H1 (cell line): Measurements from ENCODE around the gene GEN1. TPM values are rescaled to one million over a fixed set of nuclear protein-coding genes. Genes with fewer than 3 reads are reported as not detected.

ENCODE experiments used
- CTCF ChIA-PET: fragments of 300-600 bp; sonication (Branson Sonifier 250); formaldehyde crosslinking; loops from one replicate; lab custom pipeline; 2021; ENCODE audit not compliant: partially characterized antibody; lab: Charles Lee
- POLR2A ChIA-PET: fragments of 300-600 bp; sonication (Branson Sonifier 250); formaldehyde crosslinking; loops from one replicate; lab custom pipeline; 2021; ENCODE audit warnings: inconsistent platforms; ENCODE audit not compliant: partially characterized antibody; lab: Charles Lee
- DNase-seq, 2 experiments: peaks; one replicate each; pipeline versions ENCODE4 v3.0.0 to v3.0.0-alpha.2; 2010 to 2022; ENCODE audit warnings: low spot score in 2 of 2, low read depth in 1 of 2, mixed read lengths in 1 of 2
- FAIRE-seq: peaks from 2 replicates; lab custom pipeline; 2011; peaks lifted over from hg19 to GRCh38; lab: Jason Lieb, UNC
- H2AFZ ChIP-seq: 2 replicates; pipeline ENCODE4 v1.8.1; 2012; ENCODE audit warnings: low read length, inconsistent platforms
- H2AK5ac ChIP-seq: 2 replicates; pipeline ENCODE4 v1.6.1; 2013; ENCODE audit warnings: low read depth, low read length
- H2BK120ac ChIP-seq: replicated peaks from 2 replicates; pipeline ENCODE3; 2013; ENCODE audit warnings: low read depth, low read length, inconsistent platforms
- H2BK12ac ChIP-seq: 2 replicates; pipeline ENCODE4 v1.6.1; 2013; ENCODE audit warnings: low read depth, low read length
- H2BK15ac ChIP-seq: 2 replicates; pipeline ENCODE4 v1.6.1; 2013; ENCODE audit warnings: low read length
- H2BK20ac ChIP-seq: 2 replicates; pipeline ENCODE4 v1.6.1; 2013; ENCODE audit warnings: low read length
- H2BK5ac ChIP-seq: 2 replicates; pipeline ENCODE4 v1.6.1; 2013; ENCODE audit warnings: low read depth, low read length
- H3K14ac ChIP-seq: 2 replicates; pipeline ENCODE4 v1.6.1; 2013; ENCODE audit warnings: inconsistent platforms; ENCODE audit not compliant: insufficient read length
- H3K18ac ChIP-seq: 2 replicates; pipeline ENCODE4 v1.6.1; 2013; ENCODE audit warnings: low read length; ENCODE audit errors: extremely low read depth
- H3K23ac ChIP-seq: 2 replicates; pipeline ENCODE4 v1.6.1; 2013; ENCODE audit warnings: inconsistent platforms; ENCODE audit not compliant: insufficient read length
- H3K23me2 ChIP-seq: 2 replicates; pipeline ENCODE4 v1.6.1; 2013; ENCODE audit warnings: low read depth, low read length
- H3K27ac ChIP-seq: 2 replicates; pipeline ENCODE4 v1.6.1; 2011; ENCODE audit warnings: low read depth, low read length, inconsistent platforms
- H3K27me3 ChIP-seq, 4 experiments: replicated peaks in 1 of 4; 1 replicate in 1 of 4; 2 replicates in 3 of 4; pipeline versions ENCODE4 v1.6.1 to v1.8.1; 2011 to 2013; ENCODE audit warnings: low read length in 3 of 4, mild to moderate bottlenecking in 3 of 4, inconsistent platforms in 2 of 4, mixed read lengths in 2 of 4, moderate library complexity in 1 of 4; ENCODE audit not compliant: control insufficient read depth in 3 of 4, insufficient read depth in 3 of 4; ENCODE audit errors: extremely low read depth in 1 of 4
- H3K36me3 ChIP-seq, 4 experiments: 2 replicates each; pipeline versions ENCODE4 v1.6.1 to v1.8.1; 2011 to 2013; ENCODE audit warnings: mild to moderate bottlenecking in 4 of 4, low read length in 3 of 4, moderate library complexity in 2 of 4, control low read depth in 1 of 4, inconsistent platforms in 1 of 4; ENCODE audit not compliant: insufficient read depth in 4 of 4, control insufficient read depth in 2 of 4
- H3K4ac ChIP-seq: replicated peaks from 2 replicates; pipeline ENCODE3; 2013; ENCODE audit warnings: low read length, low read depth, mixed read lengths, inconsistent platforms; ENCODE audit not compliant: insufficient read length
- H3K4me1 ChIP-seq, 4 experiments: replicated peaks in 1 of 4; 1 replicate in 1 of 4; 2 replicates in 3 of 4; pipeline versions ENCODE4 v1.6.1 to v1.8.1; 2011 to 2013; ENCODE audit warnings: low read length in 3 of 4, inconsistent platforms in 2 of 4, mixed read lengths in 1 of 4; ENCODE audit not compliant: insufficient read depth in 4 of 4, control insufficient read depth in 3 of 4
- H3K4me2 ChIP-seq, 2 experiments: 2 replicates each; pipeline versions ENCODE4 v1.6.1 to v1.8.1; 2011 to 2013; ENCODE audit warnings: low read depth in 2 of 2, low read length in 2 of 2, control low read depth in 1 of 2, inconsistent platforms in 1 of 2, mild to moderate bottlenecking in 1 of 2; ENCODE audit not compliant: insufficient read depth in 1 of 2
- H3K4me3 ChIP-seq, 4 experiments: fragments of 200-600, 300-600 bp in 1 of 4; sonication (generic), shearing (Covaris generic), sonication (Bioruptor Twin) in 1 of 4; 2 replicates each; pipeline versions ENCODE4 v1.5.1 to v1.8.1; 2011 to 2016; ENCODE audit warnings: low read length in 4 of 4, low read depth in 3 of 4, control low read depth in 2 of 4, inconsistent platforms in 2 of 4, mild to moderate bottlenecking in 2 of 4, mixed read lengths in 1 of 4, moderate library complexity in 1 of 4; ENCODE audit not compliant: insufficient read depth in 2 of 4; ENCODE audit errors: extremely low read depth in 1 of 4
- H3K56ac ChIP-seq: replicated peaks from 2 replicates; pipeline ENCODE3; 2013; ENCODE audit warnings: low read depth, mild to moderate bottlenecking, mixed read lengths, low read length, inconsistent platforms; ENCODE audit not compliant: insufficient read length
- H3K79me1 ChIP-seq: 2 replicates; pipeline ENCODE4 v1.6.1; 2013; ENCODE audit warnings: low read depth, low read length, control low read depth
- H3K79me2 ChIP-seq, 2 experiments: 2 replicates each; pipeline versions ENCODE4 v1.6.1 to v1.8.1; 2012 to 2013; ENCODE audit warnings: low read length in 2 of 2, mild to moderate bottlenecking in 2 of 2, inconsistent platforms in 1 of 2; ENCODE audit not compliant: insufficient read depth in 2 of 2, control insufficient read depth in 1 of 2
- H3K9ac ChIP-seq, 4 experiments: replicated peaks in 1 of 4; 1 replicate in 1 of 4; 2 replicates in 3 of 4; pipeline versions ENCODE4 v1.6.1 to v1.8.1; 2011 to 2013; ENCODE audit warnings: low read depth in 3 of 4, low read length in 3 of 4, control low read depth in 2 of 4, mild to moderate bottlenecking in 2 of 4, moderate library complexity in 2 of 4, inconsistent platforms in 1 of 4; ENCODE audit errors: extremely low read depth in 1 of 4
- H3K9me3 ChIP-seq, 2 experiments: 2 replicates each; pipeline versions ENCODE4 v1.6.1 to v1.8.1; 2012 to 2013; ENCODE audit warnings: mild to moderate bottlenecking in 2 of 2, moderate library complexity in 2 of 2, control low read depth in 1 of 2, inconsistent platforms in 1 of 2, low read depth in 1 of 2, low read length in 1 of 2, mixed read lengths in 1 of 2; ENCODE audit not compliant: insufficient read depth in 2 of 2
- H4K20me1 ChIP-seq, 2 experiments: replicated peaks in 1 of 2; 2 replicates each; pipeline versions ENCODE3 to v1.8.1; 2011 to 2013; ENCODE audit warnings: inconsistent platforms in 2 of 2, low read length in 2 of 2, mild to moderate bottlenecking in 1 of 2; ENCODE audit not compliant: insufficient read depth in 2 of 2, control insufficient read depth in 1 of 2
- H4K5ac ChIP-seq: 2 replicates; pipeline ENCODE4 v1.6.1; 2013; ENCODE audit warnings: low read length, low read depth, mixed read lengths, inconsistent platforms; ENCODE audit not compliant: insufficient read length
- H4K8ac ChIP-seq: 2 replicates; pipeline ENCODE4 v1.8.0; 2013; ENCODE audit warnings: mild to moderate bottlenecking, moderate library complexity, low read length, inconsistent platforms; ENCODE audit not compliant: insufficient read depth; ENCODE audit errors: extremely low read depth
- H4K91ac ChIP-seq: replicated peaks from 2 replicates; pipeline ENCODE3; 2013; ENCODE audit warnings: low read length, mixed read lengths, inconsistent platforms; ENCODE audit not compliant: insufficient read length
- WGBS, 2 experiments: shearing (Covaris generic) in 1 of 2; methylation state at CpG; one replicate each; pipeline versions ENCODE4 v1.1.6 to v1.1.7; 2013 to 2015; ENCODE audit warnings: low lambda C conversion rate in 2 of 2, mixed read lengths in 2 of 2, inconsistent platforms in 1 of 2, low coverage in 1 of 2, missing lambda C conversion rate in 1 of 2; ENCODE audit not compliant: insufficient replicate concordance in 2 of 2, insufficient coverage in 1 of 2, insufficient read length in 1 of 2; ENCODE audit errors: extremely low coverage in 1 of 2, missing lambda C conversion rate in 1 of 2; 5-methylcytosine and 5-hydroxymethylcytosine counted together
- polyA plus RNA-seq, 7 experiments: library from polyadenylated mRNA; depleted of rRNA in 3 of 7; stranded (reverse) in 5 of 7; unstranded in 2 of 7; fragments of >200 nt in 5 of 7; fragments of 200-250 nt in 2 of 7; gene quantifications; 1 replicate in 5 of 7; 2 replicates in 1 of 7; 4 replicates in 1 of 7; pipeline versions ENCODE4 v1.2.1 to v1.2.3, GENCODE V29; 2011 to 2013; ENCODE audit warnings: missing spikeins in 2 of 7, mixed read lengths in 2 of 7
- total RNA-seq: library from RNA; stranded (reverse); fragmentation: NEBNext Ultra II Directional; extraction: Animal tissue kit (Norgen Biotek cat#: 25700); gene quantifications from 2 replicates; pipeline ENCODE4 v1.2.1, GENCODE V29; 2021

Gene GEN1
- total and polyA plus RNA-seq, 2 of the 8 experiments (the other 6 are each of a cell fraction or from before 2014, with no cell fraction given): 6.9 to 19.2 TPM

DNA sequence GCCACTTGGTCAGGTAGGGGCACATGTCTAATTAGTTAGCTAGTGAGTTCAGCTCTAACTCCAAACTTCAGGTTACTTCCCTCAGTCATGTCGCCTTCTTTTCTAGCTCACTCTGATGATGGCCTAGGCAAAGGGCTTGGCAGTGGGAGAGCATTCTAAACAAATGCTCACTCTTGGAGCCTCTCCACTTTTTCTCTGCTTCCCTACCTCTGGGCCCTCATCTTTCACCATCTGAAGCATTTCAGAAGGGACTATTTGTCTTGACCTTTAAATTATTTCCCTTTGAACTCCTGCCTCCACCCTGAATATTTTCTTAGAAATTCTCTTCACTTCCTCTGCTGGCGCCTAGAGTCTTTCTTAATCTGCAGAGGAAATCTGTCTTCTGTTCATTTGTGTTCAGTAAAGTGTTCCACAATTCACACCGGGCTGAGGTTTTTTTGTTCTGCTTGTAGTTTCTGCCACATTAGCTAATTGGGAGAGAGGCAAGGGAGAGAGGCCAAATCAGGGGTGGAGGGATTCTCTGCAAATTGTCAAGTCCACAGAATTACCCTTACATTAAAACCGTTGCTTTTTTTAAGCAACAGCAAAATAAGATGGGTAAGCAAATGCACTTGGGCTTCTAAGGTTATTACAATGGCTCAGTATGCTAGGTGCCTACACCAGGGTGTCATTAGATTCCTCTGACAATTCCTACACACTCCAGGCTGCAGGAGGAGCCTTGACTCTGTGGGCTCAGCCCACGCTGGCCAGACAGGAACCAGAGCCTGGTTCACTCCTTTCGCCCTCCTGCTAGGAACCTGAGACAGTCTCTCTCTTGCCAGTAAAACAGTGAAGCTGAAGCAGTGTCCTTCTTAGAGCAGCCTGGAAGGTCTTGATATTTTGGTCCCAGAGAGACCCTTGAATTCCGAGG lies 67.9 kb downstream of the GEN1 start:
- peaks cover 0 to 7% (median 3%) of the 10 kb centered on the region in 4 experiments; a peak in 3 of 7 replicates for H3K27me3 ChIP-seq
- H3K36me3 ChIP-seq: no peaks in the 10 kb centered on the region
- H2AK5ac ChIP-seq: no peak overlapping the region
- no peaks in the 10 kb centered on the region for H3K79me1 ChIP-seq
- no peaks in the 10 kb centered on the region for H3K4me1 ChIP-seq
- 80% methylated on average over 7 of the region's 7 CpGs; no CpG with 5 or more reads in 1 of the 2 experiments for WGBS, 2 experiments
- no peak overlapping the region for H3K9ac ChIP-seq
- no peak overlapping the region for H2BK20ac ChIP-seq
- no peak overlapping the region for H2BK120ac ChIP-seq
- H3K4ac ChIP-seq: no peak overlapping the region
- H3K9me3 ChIP-seq: no peaks in the 10 kb centered on the region
- FAIRE-seq (no peak), DNase-seq (peak in 1 of 2 experiments; percentile 40)
- ChIA-PET CTCF (interaction anchor here (0.6 to 2.3 kb wide), 7 partner anchors 9 to 102 kb away, joined by 3 to 7 read pairs (median 4); no protein-coding TSS in a partner anchor), POLR2A (interaction anchor here (0.8 kb wide), 1 partner anchor 8 kb away, joined by 3 read pairs; no protein-coding TSS in a partner anchor)
- no peaks in the 10 kb centered on the region for H4K20me1 ChIP-seq
- H4K8ac ChIP-seq: no peak overlapping the region
- no peak overlapping the region for H3K56ac ChIP-seq
- 0 out of 4 replicates have a peak overlapping the region, but pooled peaks of 1 of the 2 experiments have one; percentile 2 for H3K4me2 ChIP-seq
- no peaks in the 10 kb centered on the region for H3K79me2 ChIP-seq
- no peaks in the 10 kb centered on the region; the same call in 1 of the 2 replicates for H3K23me2 ChIP-seq
- H3K18ac ChIP-seq: no peak overlapping the region
- no peak overlapping the region for H2AFZ ChIP-seq
- H2BK5ac ChIP-seq: no peak overlapping the region
- H4K5ac ChIP-seq: no peak overlapping the region
- no peak overlapping the region for H3K4me3 ChIP-seq
- H3K14ac ChIP-seq: no peak overlapping the region
- H4K91ac ChIP-seq: no peak overlapping the region
- H3K23ac ChIP-seq: no peak overlapping the region
- H3K27ac ChIP-seq: no peak overlapping the region
- no peak overlapping the region for H2BK12ac ChIP-seq
- H2BK15ac ChIP-seq: no peak overlapping the region
